ENCODE data around the gene POU2F2. TPM values are rescaled to one million over a fixed set of nuclear protein-coding genes. Genes with fewer than 3 reads are reported as not detected.

POU2F2 gene
- total RNA-seq, 6 experiments from 2014 or later: 6.4 to 11.0 (median 7.8) TPM

- Mint-ChIP-seq H3K9me3 (no peaks in the 10 kb centered on the region), H3K4me1 (ENCODE audit: low read depth) (peaks cover 68% of the 10 kb centered on the region)
- peak; percentile 52 for TF ChIP-seq CTCF (IDR thresholded peaks at IDR 0.05)
Measured at GRCh38 chr19:42116308-42117075, 15.8 kb downstream of the POU2F2 start.

GRCh38 chr19:42115705-42116104, 16.5 kb downstream of the POU2F2 start:
- peak overlapping the region; percentile 26; the same call in 1 of the 2 replicates for H3K27ac Mint-ChIP-seq

More at GRCh38 chr19:42116308-42117075, 15.8 kb downstream of the POU2F2 start:
- peak overlapping the region; percentile 26; the same call in 1 of the 2 replicates for H3K27ac Mint-ChIP-seq
- peaks cover 23% of the 10 kb centered on the region for H3K36me3 Mint-ChIP-seq (ENCODE audit: low read depth)
- no peak overlapping the region for H3K4me3 Mint-ChIP-seq
- no peaks in the 10 kb centered on the region; the same call in 1 of the 2 replicates for H3K27me3 Mint-ChIP-seq (ENCODE audit: insufficient read depth)
- DNase-seq: no peak

GRCh38 chr19:42115219-42115618, 17.0 kb downstream of the POU2F2 start:
- Mint-ChIP-seq H3K27ac (peak overlapping the region; percentile 96), H3K4me3 (peak overlapping the region; percentile 83; the same call in 1 of the 2 replicates), H3K4me1 (ENCODE audit: low read depth) (peaks cover 66% of the 10 kb centered on the region), H3K9me3 (no peaks in the 10 kb centered on the region), H3K27me3 (ENCODE audit: insufficient read depth) (peaks cover 4% of the 10 kb centered on the region; the same call in 1 of the 2 replicates), H3K36me3 (ENCODE audit: low read depth) (peaks cover 29% of the 10 kb centered on the region)
- no peak for TF ChIP-seq CTCF (IDR thresholded peaks at IDR 0.05)
- DNase-seq: peak; percentile 34

More at GRCh38 chr19:42115705-42116104, 16.5 kb downstream of the POU2F2 start:
- no peak for TF ChIP-seq CTCF (IDR thresholded peaks at IDR 0.05)
- peaks cover 4% of the 10 kb centered on the region; the same call in 1 of the 2 replicates for H3K27me3 Mint-ChIP-seq (ENCODE audit: insufficient read depth)
- no peaks in the 10 kb centered on the region for H3K9me3 Mint-ChIP-seq
- peaks cover 68% of the 10 kb centered on the region for H3K4me1 Mint-ChIP-seq (ENCODE audit: low read depth)
- H3K36me3 Mint-ChIP-seq (ENCODE audit: low read depth): peaks cover 28% of the 10 kb centered on the region
- DNase-seq: no peak
- H3K4me3 Mint-ChIP-seq: no peak overlapping the region

GRCh38 chr19:42114412-42114811, 17.8 kb downstream of the POU2F2 start:
- peaks cover 29% of the 10 kb centered on the region for H3K36me3 Mint-ChIP-seq (ENCODE audit: low read depth)
- H3K27ac Mint-ChIP-seq: peak overlapping the region; percentile 96
- H3K4me1 Mint-ChIP-seq (ENCODE audit: low read depth): peaks cover 68% of the 10 kb centered on the region
- H3K9me3 Mint-ChIP-seq: no peaks in the 10 kb centered on the region
- no peak for DNase-seq
- TF ChIP-seq CTCF (IDR thresholded peaks at IDR 0.05): no peak
- peak overlapping the region; percentile 83 for H3K4me3 Mint-ChIP-seq
- peaks cover 4% of the 10 kb centered on the region; the same call in 1 of the 2 replicates for H3K27me3 Mint-ChIP-seq (ENCODE audit: insufficient read depth)

GRCh38 chr19:42113641-42114348, 18.5 kb downstream of the POU2F2 start:
- Mint-ChIP-seq H3K27ac (peak overlapping the region; percentile 96), H3K4me1 (ENCODE audit: low read depth) (peaks cover 70% of the 10 kb centered on the region), H3K4me3 (peak overlapping the region; percentile 83), H3K9me3 (no peaks in the 10 kb centered on the region), H3K36me3 (ENCODE audit: low read depth) (peaks cover 25% of the 10 kb centered on the region), H3K27me3 (ENCODE audit: insufficient read depth) (peaks cover 4% of the 10 kb centered on the region; the same call in 1 of the 2 replicates)
- peak; percentile 98 for DNase-seq
- TF ChIP-seq CTCF (IDR thresholded peaks at IDR 0.05): peak; percentile 68

Data from HFFc6 (cell line).